ENCODE measurements around the gene AEBP1.

AEBP1 gene

DNA sequence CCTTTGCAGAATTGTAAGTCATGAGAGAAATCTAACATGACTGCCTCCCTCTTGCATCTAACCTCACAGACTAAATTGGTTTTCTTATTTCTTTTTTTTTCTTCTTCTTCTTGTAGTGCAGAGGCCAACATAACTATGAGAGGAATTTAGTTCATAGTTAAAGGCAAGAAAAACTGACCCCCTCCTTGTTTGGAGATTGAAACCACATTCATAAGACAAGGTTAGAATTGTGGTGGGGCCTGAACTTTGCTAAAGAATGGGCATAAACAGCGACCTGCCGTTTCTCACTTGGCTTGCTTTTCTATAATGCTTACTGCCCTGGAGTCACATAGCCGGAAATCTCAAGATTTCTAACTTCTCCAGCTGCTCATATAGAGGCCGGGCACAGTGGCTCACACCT is 19.4 kb upstream of the AEBP1 start:
- no peak for DNase-seq (ENCODE audit: low read depth, low spot score)

DNA sequence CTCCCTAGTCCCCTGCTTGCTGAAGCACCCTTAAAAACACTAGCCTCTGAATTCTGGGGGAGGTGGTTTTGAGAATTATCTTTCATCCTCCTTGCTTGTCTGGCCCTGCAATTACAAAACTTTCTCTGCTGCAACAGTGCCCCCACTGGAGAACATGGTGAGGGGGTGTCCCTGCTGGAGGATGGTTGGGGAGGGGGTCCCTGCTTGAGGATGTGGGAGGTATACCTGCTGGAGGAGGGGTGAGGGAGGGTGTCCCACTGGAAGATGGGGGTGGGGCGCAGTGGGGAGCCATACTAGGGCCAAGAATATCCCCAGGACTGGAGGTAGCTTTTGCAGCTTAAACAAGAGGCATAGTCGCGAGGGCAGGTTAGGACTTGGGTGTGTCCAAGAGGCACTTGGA is 18.6 kb upstream of the AEBP1 start:
- no peak for DNase-seq (ENCODE audit: low read depth, low spot score)

DNA sequence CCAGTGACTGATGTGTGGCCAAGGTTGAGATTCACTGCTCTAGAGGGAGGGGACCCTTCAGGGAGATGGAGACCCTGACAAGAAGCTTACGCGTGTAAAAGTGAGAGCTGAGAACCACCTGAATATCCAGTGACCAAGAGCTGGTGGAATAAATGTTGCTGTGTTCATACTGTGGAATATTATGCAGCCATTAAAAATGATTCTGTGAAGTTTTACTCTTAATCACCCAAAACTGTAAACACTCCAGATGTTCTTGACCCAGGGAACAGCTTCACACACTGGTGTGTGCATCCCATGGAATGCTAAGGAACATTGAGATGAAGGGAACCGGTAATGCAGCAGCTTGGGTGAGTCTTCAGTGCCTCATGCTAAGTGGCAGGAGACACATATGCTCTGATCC is 17.5 kb upstream of the AEBP1 start:
- DNase-seq (ENCODE audit: low read depth, low spot score): no peak

DNA sequence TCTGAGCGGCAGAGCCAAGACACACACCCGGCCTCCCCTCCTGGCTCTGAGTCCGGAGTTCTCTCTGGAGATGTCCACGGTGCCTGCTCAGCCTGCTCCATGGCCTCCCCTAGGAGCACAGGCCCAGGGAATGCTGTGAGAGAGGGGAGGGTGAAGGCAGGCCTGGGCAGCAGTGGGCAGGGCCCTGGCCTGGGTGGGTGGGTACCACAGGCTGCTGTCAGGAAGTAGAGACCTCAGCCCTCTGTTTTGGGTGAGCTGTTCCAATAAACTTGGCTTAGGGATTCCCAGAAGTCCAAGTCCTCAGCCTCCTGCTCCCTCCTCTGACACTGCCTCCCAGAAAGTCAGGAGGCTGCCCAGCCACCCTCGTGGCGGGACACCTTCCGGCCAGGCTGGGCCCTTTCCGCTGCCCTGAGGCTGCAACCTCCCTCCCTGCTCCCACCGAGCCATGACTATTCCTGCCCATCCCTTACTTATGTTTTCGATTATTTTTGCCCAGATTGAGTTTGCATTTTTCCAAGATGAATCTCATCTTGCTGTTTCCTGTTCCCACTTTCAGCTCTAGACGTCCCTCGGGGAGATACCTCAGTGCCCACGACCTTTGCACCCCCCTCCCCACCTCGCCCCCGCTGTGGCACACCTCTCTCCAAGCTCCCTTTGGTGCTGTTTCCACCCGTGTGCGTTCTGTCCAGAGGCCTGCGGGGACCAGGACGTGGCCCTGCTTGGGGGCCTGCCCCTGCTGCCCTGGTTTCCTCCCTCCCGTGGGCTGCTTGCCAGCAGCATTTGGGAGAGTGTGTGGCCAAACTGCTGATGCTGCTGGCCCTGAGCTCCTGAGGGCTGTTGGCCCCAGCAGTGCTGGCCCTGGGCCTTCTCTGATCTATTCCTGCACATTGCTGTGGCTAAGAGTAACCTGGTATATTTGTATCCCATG is 16.0 kb upstream of the AEBP1 start:
- no peak for DNase-seq (ENCODE audit: low read depth, low spot score)

DNA sequence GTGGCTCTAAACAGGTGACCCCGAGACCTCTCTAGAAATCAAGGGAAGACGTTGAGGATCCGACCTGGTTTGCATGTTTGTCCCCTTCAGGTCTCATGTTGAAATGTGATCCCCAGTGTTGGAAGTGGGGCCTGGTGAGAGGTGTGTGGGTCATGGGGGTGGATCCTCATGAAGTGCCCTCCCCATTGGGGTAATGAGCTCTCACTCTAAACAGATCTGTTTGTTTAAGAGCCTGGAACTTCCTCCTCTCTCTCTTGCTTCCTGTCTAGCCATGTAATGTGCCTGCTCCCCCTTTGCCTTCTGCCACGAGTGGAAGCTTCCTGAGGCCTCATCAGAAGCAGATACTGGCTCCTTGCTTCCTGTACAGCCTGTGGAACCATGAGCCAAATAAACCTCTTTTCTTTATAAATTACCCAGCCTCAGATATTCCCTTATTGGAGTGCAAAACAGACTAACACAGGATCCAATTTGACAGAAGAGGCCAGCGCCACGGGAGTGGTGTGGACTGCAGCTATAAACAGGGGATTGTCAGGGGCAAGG is 11.0 kb upstream of the AEBP1 start:
- DNase-seq (ENCODE audit: low read depth, low spot score): no peak

DNA sequence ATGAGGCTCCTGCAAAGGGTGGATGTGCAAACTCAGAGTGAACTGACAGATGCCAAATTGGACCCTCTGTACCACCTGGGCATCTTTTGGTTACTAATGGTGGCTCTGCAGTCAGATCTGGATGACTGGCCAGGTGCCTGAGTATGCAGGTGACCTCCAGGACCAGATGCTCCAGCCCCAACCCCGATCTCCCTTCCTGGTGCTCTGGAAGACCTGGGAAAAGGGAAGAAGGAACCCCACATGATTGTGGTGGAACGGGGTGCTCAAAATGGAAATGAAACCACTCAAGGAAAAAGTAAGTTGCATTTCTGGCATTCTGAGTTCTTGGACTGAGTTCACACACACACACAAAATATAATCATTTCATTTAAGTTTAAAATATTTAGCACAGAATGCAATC is 9.8 kb upstream of the AEBP1 start:
- DNase-seq (ENCODE audit: low read depth, low spot score): no peak

DNA sequence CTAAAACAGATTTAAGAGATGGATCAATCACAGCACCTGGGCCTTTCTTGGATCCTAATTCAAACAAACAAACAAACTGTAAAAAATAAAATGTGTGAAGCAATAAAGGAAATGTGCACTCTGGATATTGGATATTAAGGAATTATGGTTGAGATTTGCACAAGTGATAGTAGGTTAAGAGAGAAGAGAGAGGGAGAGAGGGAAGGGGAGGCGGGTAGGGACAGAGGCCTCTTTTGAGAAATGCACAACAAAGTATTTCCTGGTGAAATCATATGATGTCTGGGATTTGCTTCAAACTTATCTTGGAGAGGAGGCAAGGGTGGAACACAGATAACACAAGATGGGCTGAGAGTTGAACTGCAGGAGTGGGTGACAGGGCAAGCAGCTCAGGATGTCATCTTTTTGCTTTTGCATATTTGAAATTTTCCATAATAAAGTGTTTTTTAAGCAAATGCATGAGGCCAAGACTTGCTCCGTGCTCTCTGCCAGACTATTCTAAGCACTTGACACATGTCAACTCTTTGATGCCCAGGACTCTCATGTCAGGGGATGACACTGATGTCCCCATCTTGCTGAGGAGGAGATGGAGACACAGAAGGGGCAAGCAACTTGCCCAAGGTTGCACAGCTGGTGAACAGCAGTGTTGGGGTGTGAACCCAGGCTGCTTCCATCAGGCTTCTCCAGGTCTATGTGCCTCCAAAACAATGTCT is 9.1 kb upstream of the AEBP1 start:
- no peak for DNase-seq (ENCODE audit: low read depth, low spot score)

DNA sequence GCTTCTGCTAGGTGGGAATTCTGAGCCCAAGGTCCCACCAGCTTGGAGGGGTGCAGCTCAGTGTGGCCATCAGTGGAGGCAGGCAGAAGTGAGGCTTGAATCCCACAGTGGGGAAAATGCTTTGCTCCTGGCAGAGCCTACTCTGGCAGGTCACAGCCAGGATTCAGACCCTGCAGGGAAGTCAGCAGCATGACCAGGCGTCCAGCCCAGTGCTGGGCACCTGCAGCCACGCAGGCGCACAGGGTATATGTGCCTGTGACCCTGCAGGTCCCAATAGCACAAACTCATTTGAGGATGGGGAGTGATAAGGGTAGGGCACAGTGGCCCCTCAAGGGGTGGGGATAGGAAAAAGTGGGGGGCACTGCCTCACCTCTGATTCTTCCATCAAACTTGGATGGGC is 8.4 kb upstream of the AEBP1 start:
- DNase-seq (ENCODE audit: low read depth, low spot score): no peak

DNA sequence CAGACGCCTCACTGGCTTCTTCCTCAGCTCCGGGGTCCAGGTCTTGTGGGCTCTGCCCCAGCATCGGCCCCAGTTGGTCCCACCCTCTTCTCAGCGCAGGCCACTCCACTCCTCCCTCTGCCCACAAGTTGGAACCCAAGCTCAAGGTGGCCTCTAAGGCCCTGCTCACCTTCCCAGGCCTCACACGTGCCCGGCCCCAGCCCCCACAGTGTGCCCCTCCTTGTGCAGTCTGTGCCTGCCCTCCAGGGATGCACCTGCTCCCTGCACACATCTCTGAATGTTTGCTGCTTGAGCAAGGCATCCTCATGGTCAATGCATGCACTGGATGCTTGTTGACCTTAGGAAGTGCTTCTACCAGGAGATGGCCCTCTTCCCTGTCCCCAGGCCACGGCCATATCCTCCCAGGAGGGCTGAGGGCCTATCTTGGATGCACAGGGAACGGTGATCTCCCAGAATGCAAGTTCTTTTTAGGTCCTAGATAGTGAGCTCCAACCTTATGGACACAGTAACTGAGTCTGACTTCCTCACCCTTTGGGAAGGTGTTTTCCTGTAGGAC is 7.7 kb upstream of the AEBP1 start:
- no peak for DNase-seq (ENCODE audit: low read depth, low spot score)

DNA sequence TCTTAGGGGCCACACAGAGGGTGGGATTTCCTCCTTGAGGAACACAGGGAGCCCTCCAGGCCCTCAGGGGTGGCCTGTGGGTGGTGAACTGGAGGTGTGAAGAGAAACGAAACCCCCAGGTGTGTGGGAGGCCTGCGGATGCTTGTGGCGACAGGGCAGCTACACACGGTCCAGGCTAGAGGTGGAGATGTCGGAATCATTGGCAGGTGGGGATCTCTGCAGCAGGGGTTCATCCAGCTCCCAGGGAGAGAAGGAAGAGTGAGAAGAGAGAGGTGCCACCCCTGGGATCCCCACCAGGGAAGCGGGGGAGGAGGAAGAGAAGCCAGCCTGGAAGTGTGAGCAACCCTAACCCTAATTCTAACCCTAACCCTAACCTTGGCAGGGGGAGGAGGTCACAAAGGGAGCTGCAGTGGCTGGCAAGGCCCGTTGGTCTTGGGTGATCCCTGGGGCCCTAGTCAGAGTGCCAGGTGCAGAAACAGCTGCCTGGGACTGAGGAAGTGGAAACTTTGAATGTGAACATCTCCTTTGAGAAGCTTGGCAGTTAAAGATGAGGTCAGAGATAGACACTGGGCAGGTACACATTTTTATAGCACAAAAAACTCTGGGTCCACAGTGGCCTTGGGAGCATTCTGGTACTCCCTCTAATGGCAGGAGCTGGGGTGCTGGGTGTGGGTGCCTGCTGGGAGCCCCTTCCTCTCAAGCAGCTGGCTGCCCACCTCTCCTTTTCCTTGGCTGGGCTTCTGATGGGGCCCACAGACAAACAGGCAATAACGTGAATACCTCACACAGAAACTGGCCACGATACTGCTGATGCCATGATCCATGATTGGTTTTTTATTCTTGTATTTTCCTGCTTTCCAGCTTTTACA is 6.8 kb upstream of the AEBP1 start:
- DNase-seq (ENCODE audit: low read depth, low spot score): no peak

DNA sequence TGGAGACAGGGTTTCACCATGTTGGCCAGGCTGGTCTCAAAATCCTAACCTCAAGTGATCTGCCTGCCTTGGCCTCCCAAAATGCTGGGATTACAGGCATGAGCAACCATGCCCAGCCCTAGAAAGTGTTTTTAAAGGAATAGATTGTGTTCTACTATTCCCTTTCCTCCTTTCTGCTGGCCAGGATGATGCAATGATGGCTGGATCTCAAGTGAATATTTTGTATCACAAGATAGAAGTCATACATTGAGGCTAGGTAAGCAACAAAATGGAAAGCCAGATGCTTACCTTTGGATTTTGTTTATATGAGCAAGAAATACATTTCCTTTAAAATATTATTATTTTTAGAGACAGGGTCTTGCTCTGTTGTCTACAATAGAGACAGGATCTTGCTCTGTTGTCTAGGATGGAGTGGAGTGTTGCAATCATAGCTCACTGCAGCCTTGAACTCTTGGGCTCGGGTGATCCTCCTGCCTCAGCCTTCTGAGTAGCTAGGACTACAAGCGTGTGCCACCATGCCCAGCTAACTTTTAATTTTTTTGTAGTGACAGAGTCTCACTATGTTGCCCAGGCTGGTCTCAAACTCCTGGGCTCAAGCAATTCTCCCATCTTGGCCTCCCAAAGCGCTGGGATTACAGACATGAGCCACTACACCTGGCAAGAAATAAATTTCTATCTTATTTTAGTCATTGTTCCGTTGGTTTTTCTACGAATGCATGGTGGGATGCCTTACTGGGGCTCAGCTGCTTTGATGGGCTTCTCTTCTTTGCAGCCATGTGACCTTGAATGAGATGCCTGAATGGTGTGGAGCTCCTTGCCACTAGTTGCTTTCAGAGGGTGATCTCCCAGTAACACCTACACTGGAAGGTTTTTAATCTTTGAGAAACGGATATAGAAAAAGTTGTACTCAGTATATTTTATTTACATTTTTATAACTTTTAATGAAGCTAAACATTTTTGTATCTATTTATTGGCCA is 5.8 kb upstream of the AEBP1 start:
- no peak for DNase-seq (ENCODE audit: low read depth, low spot score)

DNA sequence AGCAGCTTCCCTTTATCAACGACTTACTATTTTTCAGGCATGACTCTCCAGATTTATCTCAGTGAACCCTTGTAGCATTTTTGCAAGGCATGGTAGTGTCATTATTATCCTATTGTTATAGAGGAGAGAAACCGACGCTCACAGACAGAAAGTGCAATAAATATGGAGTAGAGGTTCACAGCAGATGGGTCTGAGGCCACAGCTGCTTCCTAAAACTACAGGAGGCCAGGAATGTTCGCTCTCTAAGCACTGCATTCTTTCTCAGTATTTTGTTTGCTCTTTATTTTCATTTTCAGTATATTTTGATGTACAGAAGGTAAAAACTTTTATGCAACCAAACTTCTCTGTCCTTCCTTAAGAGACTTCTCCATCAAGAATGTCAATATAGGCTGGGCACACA is 4.5 kb upstream of the AEBP1 start:
- no peak for DNase-seq (ENCODE audit: low read depth, low spot score)

DNA sequence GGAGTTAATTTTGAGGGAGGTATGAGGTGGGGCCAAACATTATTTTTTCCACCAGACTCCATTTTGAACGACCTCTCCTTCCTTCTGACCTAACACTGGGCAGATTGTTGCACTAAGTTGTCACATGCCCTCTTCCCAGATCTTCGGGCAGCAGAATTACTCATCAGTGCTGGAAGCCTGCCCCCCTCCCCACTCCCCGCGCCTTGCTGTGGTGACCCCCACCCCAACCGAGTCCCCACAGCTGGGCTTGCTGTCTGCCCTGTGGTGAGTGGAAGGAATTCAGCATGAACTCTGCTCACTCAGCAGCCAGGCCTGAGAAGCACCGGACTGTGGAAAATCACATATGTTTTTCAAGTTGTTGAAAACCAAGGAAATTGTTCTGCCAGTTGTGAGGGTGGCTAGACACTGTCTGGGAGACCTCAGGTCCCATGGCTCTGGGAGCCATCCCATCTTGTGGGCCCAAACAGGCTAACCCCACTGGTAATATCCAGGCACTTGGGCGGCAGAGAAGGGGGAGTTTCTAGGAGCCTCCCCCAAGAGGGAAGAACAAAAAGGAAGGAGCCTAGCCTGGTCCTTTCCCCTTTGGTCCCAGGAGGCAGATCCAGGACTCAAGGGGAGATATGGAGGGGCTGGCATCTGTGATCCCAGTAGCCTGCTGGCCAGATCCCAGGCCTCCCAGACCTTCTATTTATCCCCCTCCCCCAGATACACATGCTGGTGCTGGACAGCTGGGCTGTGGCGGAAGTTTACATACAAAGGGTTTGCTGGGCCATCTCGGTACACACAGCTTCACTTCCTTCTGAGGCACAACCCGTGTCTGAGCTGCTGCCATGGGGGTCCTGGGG is 3.5 kb upstream of the AEBP1 start:
- DNase-seq (ENCODE audit: low read depth, low spot score): no peak

DNA sequence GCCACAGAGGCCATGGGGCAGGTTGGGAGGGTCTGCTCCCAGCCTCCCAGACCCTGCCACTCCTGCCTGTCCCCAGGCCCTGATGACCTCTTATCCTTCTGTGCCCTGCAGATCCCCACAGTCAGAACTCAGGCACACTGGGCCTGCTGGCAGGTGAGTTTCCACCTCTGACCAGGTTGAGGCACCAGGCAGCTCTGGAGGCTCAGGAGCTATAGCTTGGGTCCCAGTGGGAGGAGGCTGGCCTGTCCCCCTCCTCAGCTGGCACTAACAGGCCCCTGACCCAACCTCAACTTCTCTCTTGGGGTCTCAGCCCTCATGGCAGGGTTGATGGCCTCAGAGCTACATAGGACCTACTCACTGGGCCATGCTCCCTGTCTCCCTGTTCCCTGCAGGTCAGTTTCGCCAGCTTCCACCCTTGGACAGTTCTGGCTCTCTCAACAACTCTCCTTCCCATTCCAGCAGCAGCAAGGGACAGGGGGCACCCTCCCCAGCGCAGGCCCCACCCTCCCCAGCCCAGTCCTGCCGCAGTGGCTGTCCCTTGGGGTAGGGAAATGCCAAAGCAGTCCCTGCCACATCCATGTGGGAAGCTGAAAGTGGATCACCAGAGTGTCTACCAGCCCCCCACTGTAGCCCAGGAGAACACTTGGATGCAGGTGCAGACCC is 2.7 kb upstream of the AEBP1 start:
- no peak for DNase-seq (ENCODE audit: low read depth, low spot score)

DNA sequence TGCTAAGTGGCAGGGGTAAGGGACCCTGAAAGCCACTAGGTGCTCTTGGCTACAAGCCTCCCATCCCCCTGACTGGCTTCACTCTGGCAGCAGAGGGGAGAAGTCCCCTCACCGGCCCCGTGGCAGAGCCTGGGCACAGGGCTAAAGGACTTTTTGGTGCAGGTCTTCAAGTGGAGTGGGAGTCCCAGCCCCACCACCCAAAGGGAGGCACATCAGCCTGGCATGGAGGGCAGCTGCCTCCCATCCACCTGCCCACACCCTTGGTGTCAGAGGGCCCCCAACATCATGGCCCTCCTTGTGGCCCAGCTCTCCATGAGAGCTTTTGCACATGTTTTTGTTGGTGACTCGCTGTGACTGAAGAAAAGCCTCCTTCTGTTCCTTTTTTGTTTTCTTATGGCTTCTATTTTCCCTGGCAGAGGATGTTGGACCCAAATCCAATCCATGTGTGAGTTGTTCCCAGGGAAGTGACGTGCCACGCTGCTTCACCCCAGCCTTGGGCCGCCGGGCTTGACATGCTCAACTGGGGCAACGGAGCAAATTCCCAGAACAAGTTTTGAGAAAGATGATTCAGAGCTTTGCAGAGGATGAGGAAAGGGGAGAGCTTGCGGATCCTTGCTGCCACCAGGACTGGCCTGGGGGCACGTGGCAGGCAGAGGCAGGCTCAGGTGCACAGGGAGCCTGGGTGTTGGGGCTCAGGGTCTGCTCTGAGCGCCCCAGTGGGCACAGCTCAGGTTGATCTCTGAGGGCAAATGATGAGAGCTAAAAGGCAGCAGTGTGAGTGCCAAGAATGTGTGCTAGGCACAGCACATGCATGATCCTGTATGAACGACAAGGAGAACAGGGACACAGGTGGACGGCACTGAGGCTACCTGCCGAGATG is 1.9 kb upstream of the AEBP1 start:
- DNase-seq (ENCODE audit: low read depth, low spot score): no peak

DNA sequence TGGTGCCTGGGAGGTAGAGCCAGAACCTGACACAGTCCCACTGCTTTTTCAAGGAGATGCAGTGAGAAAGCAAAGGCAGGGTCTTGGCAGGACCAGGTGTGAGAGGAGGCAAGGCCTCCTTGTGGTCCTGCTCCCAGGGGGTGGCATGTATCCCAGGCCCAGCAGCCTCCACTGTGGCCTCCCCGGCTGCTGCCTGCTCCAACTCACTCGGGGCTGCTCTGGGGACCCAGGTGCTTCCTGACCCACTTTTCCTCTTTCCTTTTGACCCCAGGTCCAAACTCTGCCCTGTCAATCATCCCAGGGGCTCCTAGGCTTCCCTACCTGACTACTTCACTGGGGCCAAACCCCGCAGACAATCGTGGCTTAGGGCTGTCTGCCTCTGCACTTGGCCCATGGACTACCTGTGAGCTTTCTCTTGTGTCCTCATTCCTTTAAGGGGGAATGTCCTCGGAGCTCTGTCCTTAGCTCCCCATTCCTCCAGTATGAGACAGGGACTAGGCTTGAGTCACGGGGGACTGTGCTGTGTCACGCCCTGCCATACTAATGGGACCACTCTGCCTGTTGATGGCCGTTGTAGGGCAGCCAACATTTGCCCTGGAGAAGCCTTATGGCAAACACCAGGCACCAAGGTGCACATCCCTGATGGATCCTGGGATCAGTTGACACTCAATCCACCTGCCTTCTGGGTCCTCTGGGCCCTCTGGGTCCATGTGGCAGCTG is 1.1 kb upstream of the AEBP1 start:
- no peak for DNase-seq (ENCODE audit: low read depth, low spot score)

DNA sequence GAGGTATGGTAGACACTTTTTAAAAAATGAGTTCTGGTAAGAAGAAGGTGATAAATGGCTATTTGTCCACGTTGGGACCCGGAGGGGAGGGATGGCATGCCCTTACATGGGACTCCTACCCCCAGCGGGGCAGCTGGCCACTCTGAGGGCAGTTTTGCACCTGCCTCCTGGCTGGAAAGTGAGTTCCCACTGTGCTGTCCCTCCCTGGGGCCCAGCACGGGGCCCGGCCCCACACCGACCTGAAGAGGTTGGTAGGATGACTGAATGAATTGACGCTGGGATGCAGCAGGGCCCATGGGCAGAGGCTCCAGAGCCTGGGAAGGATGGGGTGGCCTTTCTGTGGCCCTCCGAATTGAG is 601 bp upstream of the AEBP1 start:
- DNase-seq (ENCODE audit: low read depth, low spot score): no peak
